Embryonic facial prominence (tissue), 1 donor: ENCODE data around the gene YOD1.

ENCODE experiments used
- DNase-seq: peaks from one replicate; pipeline ENCODE4 v3.0.0-alpha.2; 2016; ENCODE audit errors: extremely low spot score

Gene YOD1

GRCh38 chr1:207007352-207008033, 43.5 kb downstream of the YOD1 start:
- no peak for DNase-seq

DNA sequence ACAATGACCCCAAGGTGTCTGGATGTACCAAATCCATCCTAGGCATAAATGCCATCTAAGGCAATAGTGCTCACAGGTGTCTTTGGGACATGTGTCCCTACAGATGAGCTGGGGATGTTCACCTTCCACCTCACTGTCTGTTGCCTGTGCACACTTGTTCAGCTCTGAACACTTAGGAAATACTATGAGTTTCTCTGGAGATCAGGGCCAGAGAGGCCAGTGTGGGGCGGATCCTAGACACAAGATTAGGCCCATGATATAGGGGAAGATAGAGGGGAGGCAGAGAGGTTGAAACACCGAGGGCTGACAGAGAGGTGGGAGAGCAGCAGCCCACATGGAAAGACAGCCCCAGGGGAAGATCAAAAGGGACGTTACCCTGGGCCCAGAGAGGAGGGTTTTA, 44.1 kb downstream of the YOD1 start:
- no peak for DNase-seq

DNA sequence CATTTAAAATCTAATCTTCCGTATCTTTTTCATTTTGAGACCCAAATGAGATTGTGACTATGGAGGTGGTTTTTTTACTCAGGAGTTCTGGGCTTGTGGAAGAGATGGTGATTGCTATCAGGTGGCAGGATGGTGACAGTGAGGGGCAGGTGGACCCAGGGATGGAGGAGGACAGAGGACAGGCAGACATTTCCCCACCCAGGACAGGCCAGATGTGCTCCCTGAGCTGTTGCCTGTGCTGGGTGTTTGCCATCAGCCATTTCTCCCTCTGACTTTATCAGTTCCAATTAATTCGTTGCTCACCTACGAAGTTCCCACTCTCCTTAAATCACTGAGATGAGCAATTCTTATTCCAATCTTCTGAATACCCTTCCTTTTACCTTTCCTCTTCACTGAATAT, 44.9 kb downstream of the YOD1 start:
- DNase-seq = no peak

DNA sequence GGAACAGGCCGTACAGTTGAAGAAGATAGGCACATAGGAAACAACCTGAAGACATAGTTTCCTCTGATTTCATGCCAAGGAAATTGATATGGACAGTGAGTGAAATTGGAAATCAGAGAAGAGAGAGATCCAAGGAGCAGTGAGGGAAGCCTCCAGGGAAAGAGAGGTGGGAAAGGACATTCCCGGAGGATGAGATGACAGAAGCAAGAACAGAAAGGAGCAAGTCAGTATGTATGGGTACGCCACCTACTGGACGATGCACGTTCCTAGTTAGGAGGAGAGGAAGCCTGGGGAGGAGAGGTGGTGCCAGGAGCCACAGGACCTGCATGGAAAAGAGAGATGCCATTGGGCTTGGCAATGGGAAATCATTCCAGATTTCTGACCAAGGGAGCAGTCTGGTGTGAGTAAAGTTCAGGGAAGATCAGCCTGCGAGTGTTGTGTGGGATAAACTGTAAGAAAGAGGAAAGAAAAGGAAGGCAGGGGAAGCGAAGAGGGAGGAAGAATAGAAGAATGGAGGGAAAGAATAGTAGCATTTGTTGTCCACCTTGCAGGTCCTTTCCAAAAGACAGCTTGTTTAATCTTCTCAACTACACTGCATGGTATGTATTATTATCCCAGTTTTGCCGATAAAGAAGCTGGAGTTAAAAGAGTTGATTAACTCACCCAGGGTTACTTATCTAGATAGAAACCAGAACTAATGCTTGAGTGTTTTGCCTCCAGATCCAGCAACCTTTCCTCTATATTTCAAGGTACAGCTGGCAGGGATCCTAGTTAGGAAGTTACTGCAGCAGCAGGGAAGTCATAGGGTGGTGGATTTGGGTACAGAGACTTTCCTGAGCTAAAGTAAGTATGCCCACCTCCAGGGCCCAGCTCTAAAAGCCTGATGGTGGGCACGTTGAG, 45.8 kb downstream of the YOD1 start:
- no peak for DNase-seq

- no peak for DNase-seq
Observed at GRCh38 chr1:207003210-207003609, 47.8 kb downstream of the YOD1 start.

- DNase-seq = no peak
Observed at GRCh38 chr1:207002724-207003146, 48.3 kb downstream of the YOD1 start.

DNA sequence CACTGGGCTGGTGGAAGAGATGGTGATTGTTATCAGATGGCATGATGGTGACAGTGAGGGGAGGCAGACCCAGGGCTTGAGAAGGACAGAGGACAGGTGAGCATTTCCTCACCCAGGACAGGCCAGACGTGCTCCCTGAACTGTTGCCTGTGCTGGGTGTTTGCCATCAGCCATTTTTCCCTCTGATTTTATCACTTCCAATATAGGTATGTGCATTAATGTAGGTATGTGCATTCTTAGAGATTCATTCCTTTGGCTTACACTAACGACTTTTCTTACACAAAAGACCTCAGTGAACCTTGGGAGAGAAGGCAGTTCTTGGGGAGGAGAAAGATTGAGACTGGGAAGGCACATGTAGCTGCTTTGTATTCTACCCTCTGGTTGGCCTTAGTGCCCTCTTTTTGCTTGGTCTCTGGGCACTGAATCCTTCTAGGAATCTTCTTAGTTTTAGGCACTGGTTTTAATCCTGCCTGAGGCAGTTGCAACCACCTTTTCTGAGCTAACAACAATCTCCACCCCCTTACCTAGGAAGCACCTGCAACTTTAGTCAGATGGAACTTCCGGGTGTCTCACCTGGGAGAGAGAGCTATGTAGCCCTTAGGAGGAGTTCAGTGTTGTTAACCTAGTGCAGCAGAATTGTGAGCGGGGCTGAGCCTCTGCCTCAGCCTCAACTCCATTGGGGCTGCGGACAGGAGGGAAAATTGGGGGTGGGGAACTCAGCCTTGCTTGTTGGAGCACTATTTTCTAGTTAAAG, 49.3 kb downstream of the YOD1 start:
- DNase-seq = no peak

DNA sequence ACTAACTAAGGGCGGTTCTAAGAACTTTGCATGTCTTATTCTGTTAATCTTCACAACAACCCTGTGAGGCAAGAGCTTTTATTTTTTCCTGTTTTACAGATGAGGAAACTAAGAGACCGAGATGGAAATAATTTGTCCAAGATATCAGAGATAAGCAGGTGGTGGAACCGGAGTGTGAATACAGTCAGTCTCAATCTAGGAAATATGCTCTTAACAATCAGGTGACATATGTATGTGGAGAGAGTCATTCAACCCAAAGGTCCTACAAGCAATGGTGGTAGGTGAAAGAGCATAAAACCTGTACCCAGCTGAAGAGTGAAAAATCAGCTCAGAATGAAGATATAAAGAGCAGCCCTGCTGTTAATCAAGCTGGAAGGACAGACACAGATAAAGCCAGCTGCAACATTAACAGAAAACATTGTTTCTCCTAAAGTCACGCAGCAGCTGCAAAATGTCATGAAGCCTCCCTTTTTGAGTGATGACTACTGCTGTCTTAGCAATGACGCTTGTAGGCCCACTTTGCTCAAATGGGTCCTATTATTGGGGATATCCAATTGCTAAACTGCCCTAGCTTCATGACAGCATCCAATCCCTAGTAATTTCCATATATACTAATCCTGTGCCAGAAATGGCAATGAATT, 50.2 kb downstream of the YOD1 start:
- no peak for DNase-seq

DNA sequence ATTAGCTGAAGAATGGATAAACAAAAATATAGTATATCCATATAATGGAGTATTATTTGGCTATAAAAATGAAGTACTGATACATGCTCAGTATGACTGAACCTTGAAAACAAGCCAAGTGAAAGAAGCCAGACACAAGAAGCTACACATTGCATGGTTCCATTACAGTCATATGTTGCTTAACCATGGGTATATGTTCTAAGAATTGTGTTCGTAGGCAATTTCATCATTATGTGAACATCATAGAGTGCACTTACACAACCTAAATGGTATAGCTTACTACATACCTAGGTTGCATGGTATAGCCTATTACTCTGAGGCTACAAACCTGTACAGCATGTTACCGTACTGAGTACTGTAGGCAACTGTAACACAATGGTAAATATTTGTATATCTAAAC, 52.2 kb downstream of the YOD1 start:
- DNase-seq = no peak
